GM12878 (cell line): ENCODE measurements around the gene B4GALNT2.
"Not testable (repeated sequence)": the region's sequence is repeated elsewhere in the genome, so short reads cannot be mapped to it uniquely, and the experiment has no call there.

Experiments
- FOXK2 ChIP-seq: fragments of 450-650 bp; IDR thresholded peaks from 2 replicates; pipeline ENCODE4 v1.6.1; 2017; ENCODE audit warnings: mild to moderate bottlenecking, moderate library complexity
- HCFC1 ChIP-seq: fragments of 150-350 bp; IDR thresholded peaks from 2 replicates; pipeline ENCODE4 v1.6.1; 2014; ENCODE audit warnings: low read length
- NFIC ChIP-seq: IDR thresholded peaks from 2 replicates; pipeline ENCODE4 v1.6.1; 2012; ENCODE audit warnings: low read depth, mild to moderate bottlenecking, inconsistent platforms, low read length, moderate library complexity
- RBBP5 ChIP-seq: fragments of 200-600 bp; sonication (generic); conservative IDR thresholded peaks from 2 replicates; pipeline ENCODE4 v1.6.1; 2016
- SIN3A ChIP-seq: IDR thresholded peaks from 2 replicates; pipeline ENCODE4 v1.6.1; 2012; ENCODE audit warnings: low read depth, low read length, improper control_type of control experiment
- SMC3 ChIP-seq: IDR thresholded peaks from 2 replicates; pipeline ENCODE4 v1.6.1; 2011; ENCODE audit warnings: low read length, improper control_type of control experiment, borderline replicate concordance
- SRF ChIP-seq, 2 experiments: IDR thresholded peaks; 2 replicates each; pipeline ENCODE4 v1.6.1; 2011; ENCODE audit warnings: low read depth in 2 of 2, low read length in 2 of 2, mild to moderate bottlenecking in 1 of 2, moderate library complexity in 1 of 2
- YY1 ChIP-seq: IDR thresholded peaks from 2 replicates; pipeline ENCODE4 v1.6.1; 2011; ENCODE audit warnings: low read depth, mild to moderate bottlenecking, low read length
- ZNF274 ChIP-seq: IDR thresholded peaks from one replicate; pipeline ENCODE4 v1.8.0; 2011; ENCODE audit not compliant: insufficient read length, insufficient read depth
- ZZZ3 ChIP-seq: IDR thresholded peaks from 2 replicates; pipeline ENCODE4 v1.6.1; 2011; ENCODE audit warnings: low read depth; ENCODE audit not compliant: control insufficient read depth, insufficient read length
- TF ChIP-seq, protein P1 (sequence below): IDR thresholded peaks from 2 replicates; pipeline ENCODE4 v1.6.1; 2012; ENCODE audit warnings: mild to moderate bottlenecking, low read depth, low read length
- TF ChIP-seq, protein P2 (sequence below), 3 experiments: IDR thresholded peaks in 2 of 3; conservative IDR thresholded peaks in 1 of 3; 2 replicates each; pipeline ENCODE4 v1.5.1; 2011; ENCODE audit warnings: low read depth in 3 of 3, low read length in 3 of 3, mild to moderate bottlenecking in 3 of 3, control low read depth in 2 of 3, moderate library complexity in 2 of 3, inconsistent platforms in 1 of 3, mixed read lengths in 1 of 3; ENCODE audit not compliant: control insufficient read depth in 2 of 3, insufficient read depth in 1 of 3; ENCODE audit errors: extremely low read depth in 1 of 3
- TF ChIP-seq, protein P3 (sequence below): IDR thresholded peaks from 2 replicates; pipeline ENCODE4 v1.6.1; 2011; ENCODE audit warnings: low read depth, low read length, improper control_type of control experiment, borderline replicate concordance
- TF ChIP-seq, protein P4 (sequence below): fragments of 450-650 bp; IDR thresholded peaks from 2 replicates; pipeline ENCODE4 v1.6.1; 2017; ENCODE audit warnings: mild to moderate bottlenecking

DNA sequence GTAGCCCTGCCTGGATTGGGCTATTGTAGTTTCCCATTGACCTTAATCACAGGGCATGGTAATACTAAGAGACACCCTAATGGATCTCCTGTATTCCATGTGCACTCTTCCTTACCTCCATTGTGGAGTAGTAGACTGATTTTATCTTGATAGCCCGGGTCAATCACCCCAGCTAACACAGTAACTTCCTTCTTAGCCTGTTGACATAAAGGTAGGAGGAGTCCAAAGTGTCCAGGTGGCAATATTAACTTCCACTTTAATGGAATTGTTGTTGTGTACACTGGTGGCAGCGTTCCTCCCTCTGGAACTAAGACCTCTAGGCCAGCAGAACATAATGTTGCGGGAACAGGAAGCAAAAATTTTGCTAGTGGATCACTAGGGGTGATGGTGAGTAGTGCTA is 13.1 kb downstream of the B4GALNT2 start:
- TF ChIP-seq RBBP5; NFIC; SMC3; SIN3A; HCFC1; FOXK2; YY1; ZNF274; SRF (IDR thresholded peaks at IDR 0.05; ENCODE audit: low read depth in 2 of 2, low read length in 2 of 2); ZZZ3: not testable (repeated sequence)
- TF ChIP-seq, protein P1, sequence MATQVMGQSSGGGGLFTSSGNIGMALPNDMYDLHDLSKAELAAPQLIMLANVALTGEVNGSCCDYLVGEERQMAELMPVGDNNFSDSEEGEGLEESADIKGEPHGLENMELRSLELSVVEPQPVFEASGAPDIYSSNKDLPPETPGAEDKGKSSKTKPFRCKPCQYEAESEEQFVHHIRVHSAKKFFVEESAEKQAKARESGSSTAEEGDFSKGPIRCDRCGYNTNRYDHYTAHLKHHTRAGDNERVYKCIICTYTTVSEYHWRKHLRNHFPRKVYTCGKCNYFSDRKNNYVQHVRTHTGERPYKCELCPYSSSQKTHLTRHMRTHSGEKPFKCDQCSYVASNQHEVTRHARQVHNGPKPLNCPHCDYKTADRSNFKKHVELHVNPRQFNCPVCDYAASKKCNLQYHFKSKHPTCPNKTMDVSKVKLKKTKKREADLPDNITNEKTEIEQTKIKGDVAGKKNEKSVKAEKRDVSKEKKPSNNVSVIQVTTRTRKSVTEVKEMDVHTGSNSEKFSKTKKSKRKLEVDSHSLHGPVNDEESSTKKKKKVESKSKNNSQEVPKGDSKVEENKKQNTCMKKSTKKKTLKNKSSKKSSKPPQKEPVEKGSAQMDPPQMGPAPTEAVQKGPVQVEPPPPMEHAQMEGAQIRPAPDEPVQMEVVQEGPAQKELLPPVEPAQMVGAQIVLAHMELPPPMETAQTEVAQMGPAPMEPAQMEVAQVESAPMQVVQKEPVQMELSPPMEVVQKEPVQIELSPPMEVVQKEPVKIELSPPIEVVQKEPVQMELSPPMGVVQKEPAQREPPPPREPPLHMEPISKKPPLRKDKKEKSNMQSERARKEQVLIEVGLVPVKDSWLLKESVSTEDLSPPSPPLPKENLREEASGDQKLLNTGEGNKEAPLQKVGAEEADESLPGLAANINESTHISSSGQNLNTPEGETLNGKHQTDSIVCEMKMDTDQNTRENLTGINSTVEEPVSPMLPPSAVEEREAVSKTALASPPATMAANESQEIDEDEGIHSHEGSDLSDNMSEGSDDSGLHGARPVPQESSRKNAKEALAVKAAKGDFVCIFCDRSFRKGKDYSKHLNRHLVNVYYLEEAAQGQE = not testable (repeated sequence)
- TF ChIP-seq, protein P2, sequence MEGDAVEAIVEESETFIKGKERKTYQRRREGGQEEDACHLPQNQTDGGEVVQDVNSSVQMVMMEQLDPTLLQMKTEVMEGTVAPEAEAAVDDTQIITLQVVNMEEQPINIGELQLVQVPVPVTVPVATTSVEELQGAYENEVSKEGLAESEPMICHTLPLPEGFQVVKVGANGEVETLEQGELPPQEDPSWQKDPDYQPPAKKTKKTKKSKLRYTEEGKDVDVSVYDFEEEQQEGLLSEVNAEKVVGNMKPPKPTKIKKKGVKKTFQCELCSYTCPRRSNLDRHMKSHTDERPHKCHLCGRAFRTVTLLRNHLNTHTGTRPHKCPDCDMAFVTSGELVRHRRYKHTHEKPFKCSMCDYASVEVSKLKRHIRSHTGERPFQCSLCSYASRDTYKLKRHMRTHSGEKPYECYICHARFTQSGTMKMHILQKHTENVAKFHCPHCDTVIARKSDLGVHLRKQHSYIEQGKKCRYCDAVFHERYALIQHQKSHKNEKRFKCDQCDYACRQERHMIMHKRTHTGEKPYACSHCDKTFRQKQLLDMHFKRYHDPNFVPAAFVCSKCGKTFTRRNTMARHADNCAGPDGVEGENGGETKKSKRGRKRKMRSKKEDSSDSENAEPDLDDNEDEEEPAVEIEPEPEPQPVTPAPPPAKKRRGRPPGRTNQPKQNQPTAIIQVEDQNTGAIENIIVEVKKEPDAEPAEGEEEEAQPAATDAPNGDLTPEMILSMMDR (IDR thresholded peaks at IDR 0.05 in 2 of 3, conservative IDR thresholded peaks at IDR 0.05 in 1 of 3; ENCODE audit: control insufficient read depth in 2 of 3, extremely low read depth in 1 of 3, insufficient read depth in 1 of 3, low read depth in 3 of 3, low read length in 3 of 3) = not testable (repeated sequence)
- TF ChIP-seq, protein P3, sequence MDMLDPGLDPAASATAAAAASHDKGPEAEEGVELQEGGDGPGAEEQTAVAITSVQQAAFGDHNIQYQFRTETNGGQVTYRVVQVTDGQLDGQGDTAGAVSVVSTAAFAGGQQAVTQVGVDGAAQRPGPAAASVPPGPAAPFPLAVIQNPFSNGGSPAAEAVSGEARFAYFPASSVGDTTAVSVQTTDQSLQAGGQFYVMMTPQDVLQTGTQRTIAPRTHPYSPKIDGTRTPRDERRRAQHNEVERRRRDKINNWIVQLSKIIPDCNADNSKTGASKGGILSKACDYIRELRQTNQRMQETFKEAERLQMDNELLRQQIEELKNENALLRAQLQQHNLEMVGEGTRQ = not testable (repeated sequence)
- TF ChIP-seq, protein P4, sequence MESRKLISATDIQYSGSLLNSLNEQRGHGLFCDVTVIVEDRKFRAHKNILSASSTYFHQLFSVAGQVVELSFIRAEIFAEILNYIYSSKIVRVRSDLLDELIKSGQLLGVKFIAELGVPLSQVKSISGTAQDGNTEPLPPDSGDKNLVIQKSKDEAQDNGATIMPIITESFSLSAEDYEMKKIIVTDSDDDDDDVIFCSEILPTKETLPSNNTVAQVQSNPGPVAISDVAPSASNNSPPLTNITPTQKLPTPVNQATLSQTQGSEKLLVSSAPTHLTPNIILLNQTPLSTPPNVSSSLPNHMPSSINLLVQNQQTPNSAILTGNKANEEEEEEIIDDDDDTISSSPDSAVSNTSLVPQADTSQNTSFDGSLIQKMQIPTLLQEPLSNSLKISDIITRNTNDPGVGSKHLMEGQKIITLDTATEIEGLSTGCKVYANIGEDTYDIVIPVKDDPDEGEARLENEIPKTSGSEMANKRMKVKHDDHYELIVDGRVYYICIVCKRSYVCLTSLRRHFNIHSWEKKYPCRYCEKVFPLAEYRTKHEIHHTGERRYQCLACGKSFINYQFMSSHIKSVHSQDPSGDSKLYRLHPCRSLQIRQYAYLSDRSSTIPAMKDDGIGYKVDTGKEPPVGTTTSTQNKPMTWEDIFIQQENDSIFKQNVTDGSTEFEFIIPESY = not testable (repeated sequence)
